Adrenal gland (tissue), 12 donors: ENCODE measurements around the gene ELMO3. TPM values are rescaled to one million over a fixed set of nuclear protein-coding genes. Genes with fewer than 3 reads are reported as not detected.
A peak's percentile ranks its signal among the peaks of the same experiment; 100 is the strongest.

Experiments
- DNase-seq, 7 donors: peaks; one replicate each; pipeline ENCODE4 v3.0.0-alpha.2; 2019 to 2020
- H3K27ac ChIP-seq, 5 donors: fragments of 200-600 bp; sonication (generic) in 4 of 5; 1 replicate in 3 of 5; 2 replicates in 2 of 5; pipeline versions ENCODE4 v1.5.1 to v1.8.0; 2016 to 2020; ENCODE audit warnings: mild to moderate bottlenecking in 1 of 5
- H3K27me3 ChIP-seq: fragments of 200-600 bp; 2 replicates; pipeline ENCODE4 v1.8.0; 2021
- H3K36me3 ChIP-seq, 2 donors: fragments of 200-600 bp; replicated peaks in 1 of 2; 1 replicate in 1 of 2; 2 replicates in 1 of 2; pipeline versions ENCODE4 v1.5.1 to v1.8.0; 2018 to 2022
- H3K4me1 ChIP-seq, 2 donors: fragments of 200-600 bp; replicated peaks in 1 of 2; 1 replicate in 1 of 2; 2 replicates in 1 of 2; pipeline versions ENCODE4 v1.5.1 to v1.8.0; 2018 to 2021
- H3K4me3 ChIP-seq, 4 donors: fragments of 200-600 bp; sonication (generic) in 3 of 4; one replicate each; pipeline ENCODE4 v1.5.1; 2016 to 2018
- H3K9me3 ChIP-seq, 3 donors: fragments of 200-600 bp; sonication (generic) in 1 of 3; replicated peaks in 1 of 3; 1 replicate in 2 of 3; 2 replicates in 1 of 3; pipeline versions ENCODE4 v1.5.1 to v1.8.0; 2016 to 2021
- CTCF ChIP-seq, 6 experiments: fragments of 450-650 bp in 4 of 6; fragments of 200-600 bp in 2 of 6; sonication (generic) in 1 of 6; IDR thresholded peaks; 1 replicate in 5 of 6; 2 replicates in 1 of 6; pipeline versions ENCODE4 v1.5.1 to v1.8.0; 2016 to 2021; ENCODE audit warnings: antibody characterized with exemption in 6 of 6, mild to moderate bottlenecking in 2 of 6, moderate library complexity in 1 of 6
- POLR2A ChIP-seq, 2 donors: fragments of 450-650 bp; IDR thresholded peaks; one replicate each; pipeline ENCODE4 v1.6.1; 2017; ENCODE audit warnings: antibody characterized with exemption in 2 of 2, mild to moderate bottlenecking in 2 of 2, moderate library complexity in 1 of 2
- WGBS, 4 donors: extraction: QIAGEN DNeasy Blood & Tissue Kit in 2 of 4; methylation state at CpG; one replicate each; pipeline versions ENCODE4 v1.1.5 to v1.1.7; 2013 to 2017; 5-methylcytosine and 5-hydroxymethylcytosine counted together
- intact Hi-C, 2 donors: fragments of 100-400 bp; cut with DNase I; formaldehyde crosslinking; loops; one replicate each; pipeline versions ENCODE4 v1.14.1 to v1.15.0; 2022 to 2023
- polyA plus RNA-seq, 3 donors: library from polyadenylated mRNA; stranded (reverse); fragments of 200-250 nt in 2 of 3; fragments of 350-450 nt in 1 of 3; fragmentation: Illumina TruSeq in 1 of 3; extraction: RNeasy Lipid Tissue Mini Kit (QIAGEN cat#74804) in 1 of 3; gene quantifications; one replicate each; pipeline ENCODE4 v1.2.3, GENCODE V29; 2013 to 2014
- total RNA-seq, 9 donors: library from RNA; depleted of rRNA in 4 of 9; stranded (reverse); fragments of >200 nt in 4 of 9; fragments of 120-200 nt in 1 of 9; fragmentation: NEBNext Ultra II Directional in 1 of 9; extraction: Animal tissue kit (Norgen Biotek cat#: 25700) in 1 of 9; gene quantifications; one replicate each; pipeline versions ENCODE4 v1.1.0 to v1.2.4, GENCODE V29; 2013 to 2023
- donor health status: healthy with polysubstance abuse.
- donor health status: Bipolar disorder and iron deficiency.
- donor health status: DM: yes; HTN: yes; CAD: no.
- donor health status: DM: no; HTN: no; CAD: no.
- donor health status: DM: no; HTN: no; CAD: no.
- donor health status: DM: yes; HTN: yes; CAD: no.

Gene ELMO3
- total and polyA plus RNA-seq, 12 donors = 0.18 to 7.0 (median 1.8) TPM

GRCh38 chr16:67177743-67178699, 20.9 kb upstream of the ELMO3 start:
- Histone ChIP-seq H3K36me3 (no peaks in the 10 kb centered on the region), H3K9me3 (no peaks in the 10 kb centered on the region), H3K27ac (peak overlapping the region; percentile 24 to 86 (median 49)), H3K4me1 (peaks cover 41 to 61% of the 10 kb centered on the region in 2 donors), H3K27me3 (no peaks in the 10 kb centered on the region), H3K4me3 (peak overlapping the region in 2 of 4 donors; percentile 11 to 55)
- intact Hi-C loops = no loop called here
- DNase-seq = peak; percentile 73 to 86 (median 78)
- TF ChIP-seq CTCF (IDR thresholded peaks at IDR 0.05) (peak in 3 of 6 experiments; percentile 17 to 37 (median 37)), POLR2A (IDR thresholded peaks at IDR 0.05) (peak; percentile 15 to 53)
- WGBS, 4 donors = 3 to 52% (median 22%) methylated on average over 4 to 73 of the region's 73 CpGs

GRCh38 chr16:67179421-67180080, 19.4 kb upstream of the ELMO3 start:
- no peak for DNase-seq
- H3K9me3 ChIP-seq = no peaks in the 10 kb centered on the region
- H3K4me1 ChIP-seq = peaks cover 37 to 54% of the 10 kb centered on the region in 2 donors
- H3K4me3 ChIP-seq = no peak overlapping the region
- no peak overlapping the region for H3K27ac ChIP-seq
- no peaks in the 10 kb centered on the region for H3K36me3 ChIP-seq
- 90 to 100% (median 98%) methylated on average over 5 to 13 of the region's 13 CpGs for WGBS, 4 donors
- H3K27me3 ChIP-seq = no peaks in the 10 kb centered on the region
- intact Hi-C loops = no loop called here
- TF ChIP-seq CTCF (IDR thresholded peaks at IDR 0.05) = no peak
- no peak for TF ChIP-seq POLR2A (IDR thresholded peaks at IDR 0.05)

GRCh38 chr16:67180166-67180565, 18.8 kb upstream of the ELMO3 start:
- intact Hi-C loops = no loop called here
- TF ChIP-seq POLR2A (IDR thresholded peaks at IDR 0.05) (no peak), CTCF (IDR thresholded peaks at IDR 0.05) (no peak)
- no peaks in the 10 kb centered on the region for H3K9me3 ChIP-seq
- 88 to 100% (median 90%) methylated on average over 1 to 16 of the region's 16 CpGs for WGBS, 4 donors
- no peak for DNase-seq
- no peak overlapping the region for H3K4me3 ChIP-seq
- peaks cover 37 to 54% of the 10 kb centered on the region in 2 donors for H3K4me1 ChIP-seq
- H3K36me3 ChIP-seq = no peaks in the 10 kb centered on the region
- no peaks in the 10 kb centered on the region for H3K27me3 ChIP-seq
- H3K27ac ChIP-seq = peak overlapping the region in 1 of 5 donors; percentile 84

GRCh38 chr16:67181346-67181745, 17.6 kb upstream of the ELMO3 start:
- no peak overlapping the region for H3K4me3 ChIP-seq
- intact Hi-C loops = no loop called here
- no peaks in the 10 kb centered on the region for H3K27me3 ChIP-seq
- peak; percentile 86 to 95 (median 93) for DNase-seq
- H3K36me3 ChIP-seq = no peaks in the 10 kb centered on the region
- H3K9me3 ChIP-seq = no peaks in the 10 kb centered on the region
- peak overlapping the region; percentile 39 to 99 (median 45) for H3K27ac ChIP-seq
- 0 to 32% (median 20%) methylated on average over 2 of the region's 2 CpGs for WGBS, 4 donors
- no peak for TF ChIP-seq POLR2A (IDR thresholded peaks at IDR 0.05)
- no peak for TF ChIP-seq CTCF (IDR thresholded peaks at IDR 0.05)
- H3K4me1 ChIP-seq = peaks cover 40 to 56% of the 10 kb centered on the region in 2 donors
